HG02884 (cell line): ENCODE measurements around the gene RAB18.
"Not testable (repeated sequence)": the region's sequence is repeated elsewhere in the genome, so short reads cannot be mapped to it uniquely, and the experiment has no call there.

ENCODE experiments used
- ATAC-seq: cut with Tn5 transposase; IDR thresholded peaks from one replicate; pipeline ENCODE4 v1.9.1; 2021; ENCODE audit warnings: mild to moderate bottlenecking, moderate library complexity; ENCODE audit not compliant: unreplicated experiment

RAB18 gene

GRCh38 chr10:27541796-27542729 is 38.0 kb downstream of the RAB18 start:
- ATAC-seq, result no peak

GRCh38 chr10:27542812-27543211 is 38.7 kb downstream of the RAB18 start:
- no peak for ATAC-seq

GRCh38 chr10:27547047-27547446 is 42.9 kb downstream of the RAB18 start:
- ATAC-seq, result no peak

- ATAC-seq, result no peak
These were observed 43.4 kb downstream of the RAB18 start for GRCh38 chr10:27547482-27547881.

- no peak for ATAC-seq
These were observed 46.7 kb downstream of the RAB18 start for GRCh38 chr10:27550823-27551222.

- no peak for ATAC-seq
These were observed 54.5 kb downstream of the RAB18 start for GRCh38 chr10:27558612-27559020.

- ATAC-seq, result no peak
These were observed 57.2 kb downstream of the RAB18 start for GRCh38 chr10:27561334-27561733.

- ATAC-seq, result no peak
These were observed 60.3 kb downstream of the RAB18 start for GRCh38 chr10:27564398-27564797.

GRCh38 chr10:27564880-27565279 is 60.8 kb downstream of the RAB18 start:
- no peak for ATAC-seq

GRCh38 chr10:27568196-27569175 is 64.4 kb downstream of the RAB18 start:
- no peak for ATAC-seq

GRCh38 chr10:27569946-27570345 is 65.8 kb downstream of the RAB18 start:
- ATAC-seq, result no peak

- ATAC-seq, result not testable (repeated sequence)
These were observed 72.9 kb downstream of the RAB18 start for GRCh38 chr10:27577038-27577437.

GRCh38 chr10:27578316-27578715 is 74.2 kb downstream of the RAB18 start:
- no peak for ATAC-seq

- no peak for ATAC-seq
These were observed 77.1 kb downstream of the RAB18 start for GRCh38 chr10:27581225-27581624.

- no peak for ATAC-seq
These were observed 80.2 kb downstream of the RAB18 start for GRCh38 chr10:27584302-27584701.
